ENCODE data around the gene ADAM15. TPM values are rescaled to one million over a fixed set of nuclear protein-coding genes. Genes with fewer than 3 reads are reported as not detected.

ADAM15 gene, protein sequence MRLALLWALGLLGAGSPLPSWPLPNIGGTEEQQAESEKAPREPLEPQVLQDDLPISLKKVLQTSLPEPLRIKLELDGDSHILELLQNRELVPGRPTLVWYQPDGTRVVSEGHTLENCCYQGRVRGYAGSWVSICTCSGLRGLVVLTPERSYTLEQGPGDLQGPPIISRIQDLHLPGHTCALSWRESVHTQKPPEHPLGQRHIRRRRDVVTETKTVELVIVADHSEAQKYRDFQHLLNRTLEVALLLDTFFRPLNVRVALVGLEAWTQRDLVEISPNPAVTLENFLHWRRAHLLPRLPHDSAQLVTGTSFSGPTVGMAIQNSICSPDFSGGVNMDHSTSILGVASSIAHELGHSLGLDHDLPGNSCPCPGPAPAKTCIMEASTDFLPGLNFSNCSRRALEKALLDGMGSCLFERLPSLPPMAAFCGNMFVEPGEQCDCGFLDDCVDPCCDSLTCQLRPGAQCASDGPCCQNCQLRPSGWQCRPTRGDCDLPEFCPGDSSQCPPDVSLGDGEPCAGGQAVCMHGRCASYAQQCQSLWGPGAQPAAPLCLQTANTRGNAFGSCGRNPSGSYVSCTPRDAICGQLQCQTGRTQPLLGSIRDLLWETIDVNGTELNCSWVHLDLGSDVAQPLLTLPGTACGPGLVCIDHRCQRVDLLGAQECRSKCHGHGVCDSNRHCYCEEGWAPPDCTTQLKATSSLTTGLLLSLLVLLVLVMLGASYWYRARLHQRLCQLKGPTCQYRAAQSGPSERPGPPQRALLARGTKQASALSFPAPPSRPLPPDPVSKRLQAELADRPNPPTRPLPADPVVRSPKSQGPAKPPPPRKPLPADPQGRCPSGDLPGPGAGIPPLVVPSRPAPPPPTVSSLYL
- total RNA-seq, result 60.1 TPM

DNA sequence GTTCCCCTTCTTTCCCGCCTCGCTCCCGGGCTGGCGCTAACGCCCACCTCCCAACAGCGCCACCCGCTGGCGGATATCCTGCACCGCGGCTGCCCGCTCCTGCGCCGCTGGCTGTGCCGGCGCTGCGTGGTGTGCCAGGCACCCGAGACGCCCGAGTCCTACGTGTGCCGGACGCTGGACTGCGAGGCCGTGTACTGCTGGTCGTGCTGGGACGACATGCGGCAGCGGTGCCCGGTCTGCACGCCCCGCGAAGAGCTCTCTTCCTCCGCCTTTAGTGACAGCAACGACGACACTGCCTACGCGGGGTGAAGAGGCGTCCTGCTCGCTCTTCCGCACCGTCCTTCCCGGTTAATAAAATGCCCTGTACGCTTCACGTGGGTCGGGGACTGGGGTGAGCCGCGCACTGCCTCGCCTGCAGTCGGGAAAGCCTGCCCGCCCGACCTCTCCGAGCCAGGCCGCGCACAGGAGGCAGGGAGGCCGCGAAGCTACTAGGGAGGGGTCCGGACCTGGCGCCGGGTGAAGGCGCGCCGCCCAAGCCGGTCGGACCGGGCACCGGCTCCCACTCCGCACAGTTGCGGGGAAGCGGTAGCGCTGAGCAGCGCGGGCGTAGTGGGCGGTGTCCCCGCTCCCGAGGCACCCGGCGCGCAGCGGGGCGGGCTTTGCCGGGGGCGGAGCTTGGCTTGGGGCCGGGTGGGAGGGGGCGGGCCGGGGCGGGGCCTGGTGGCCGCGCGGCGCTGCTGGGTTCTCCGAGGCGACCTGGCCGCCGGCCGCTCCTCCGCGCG lies at the start of gene ADAM15:
Gene ADAM15, plus strand, starts transcription at position 757 of the 782 bp plus-strand sequence. CDS start 71 bp downstream, outside the sequence.
- DNase-seq (ENCODE audit: low read depth in 2 of 3, low spot score in 2 of 3), result peak; percentile 60 to 69 (median 68)

DNA sequence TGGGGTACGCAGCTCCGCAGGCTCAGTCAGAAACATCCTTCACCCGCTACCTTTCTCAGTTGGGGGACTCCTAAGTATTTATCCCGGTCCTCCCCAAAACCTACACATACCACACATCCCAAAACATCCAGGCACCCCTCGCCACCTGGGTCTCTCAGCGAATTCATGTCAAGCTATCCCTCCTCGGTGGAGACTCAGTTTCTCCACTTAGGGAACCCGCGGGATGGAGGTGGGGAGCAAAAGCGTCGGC lies 49.8 kb upstream of the ADAM15 start:
- DNase-seq (ENCODE audit: low read depth in 2 of 3, low spot score in 2 of 3), result no peak

DNA sequence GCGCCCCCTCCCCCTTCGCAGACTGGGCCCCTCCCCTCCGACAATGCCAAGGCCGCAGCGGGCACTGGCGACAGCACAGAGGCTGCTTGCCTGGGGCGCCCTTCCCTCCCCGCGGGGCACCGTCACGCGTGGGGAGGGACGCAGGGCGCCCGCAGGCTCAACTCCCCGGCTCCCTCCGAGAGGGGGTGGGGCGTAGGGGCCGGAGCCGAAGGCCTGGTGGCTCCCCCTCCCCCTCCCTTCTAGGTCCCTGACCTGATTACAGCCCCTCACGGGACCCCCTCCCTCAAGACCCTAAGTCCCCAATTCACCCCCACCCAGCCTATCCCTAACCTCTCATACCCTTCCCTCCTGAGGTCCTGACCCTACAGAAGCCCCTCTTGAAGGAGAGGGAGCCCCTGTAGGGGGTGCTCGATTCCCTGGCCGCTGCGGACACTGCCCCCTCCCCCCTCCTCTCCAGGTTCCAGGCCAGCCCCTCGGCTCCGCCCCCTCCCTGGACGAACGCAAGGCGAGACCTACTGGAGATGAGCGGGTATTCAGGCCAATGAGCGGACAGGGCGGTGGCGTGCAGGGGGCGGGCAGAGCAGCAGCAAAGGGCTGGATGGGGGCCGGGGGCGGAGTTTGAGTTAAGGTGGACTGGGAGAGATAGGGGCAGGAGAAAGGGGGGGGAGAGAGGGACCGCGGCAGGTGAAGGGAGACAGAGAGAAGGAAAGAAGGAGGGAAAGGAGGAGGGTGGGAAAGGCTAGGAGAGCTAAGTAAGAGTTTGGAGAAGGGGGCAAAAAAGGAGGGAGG lies 49.2 kb upstream of the ADAM15 start:
- peak; percentile 81 to 99 (median 98) for DNase-seq (ENCODE audit: low read depth in 2 of 3, low spot score in 2 of 3)

DNA sequence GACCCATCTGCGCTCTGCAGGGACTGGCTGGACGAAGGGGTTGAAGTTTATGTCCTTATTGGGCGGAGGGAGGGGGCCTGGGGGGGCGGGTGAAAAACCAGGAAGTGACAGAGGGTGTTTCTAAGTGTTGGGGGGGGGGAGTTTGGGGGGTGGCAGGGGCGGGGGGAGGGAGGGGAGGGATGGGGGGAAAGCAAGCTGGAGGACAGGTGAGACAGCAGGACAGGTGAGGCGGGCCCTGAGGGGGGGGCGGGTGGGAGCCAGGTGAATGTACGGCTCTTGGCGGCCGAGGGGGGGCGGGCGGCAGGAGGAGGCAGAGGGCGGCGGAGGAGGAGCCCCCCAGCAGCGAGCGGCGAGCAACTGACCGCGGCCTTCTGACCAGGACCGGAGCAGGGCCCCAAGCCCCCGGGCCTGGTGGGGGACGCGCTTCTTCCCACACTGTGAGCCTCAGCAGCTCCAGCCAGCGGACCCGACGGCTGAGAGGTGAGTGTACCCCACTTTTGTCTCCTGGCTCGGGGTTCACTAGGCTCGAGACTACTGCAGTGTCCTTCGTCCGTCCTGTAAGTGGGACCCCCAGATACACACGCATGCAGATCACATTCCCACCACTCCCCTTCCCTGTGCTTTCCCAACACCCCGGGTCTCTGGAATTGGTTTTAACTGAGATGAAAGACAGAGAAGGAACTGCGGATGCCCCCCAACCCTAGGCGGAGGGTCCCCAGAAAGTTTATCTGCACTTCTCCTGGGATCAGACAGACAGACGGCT lies 48.5 kb upstream of the ADAM15 start, which contains the start of gene ZBTB7B:
Gene ZBTB7B, plus strand, starts transcription at position 339 of the 763 bp plus-strand sequence. CDS start 11,859 bp downstream, outside the sequence.
- DNase-seq (ENCODE audit: low read depth in 2 of 3, low spot score in 2 of 3), result no peak

DNA sequence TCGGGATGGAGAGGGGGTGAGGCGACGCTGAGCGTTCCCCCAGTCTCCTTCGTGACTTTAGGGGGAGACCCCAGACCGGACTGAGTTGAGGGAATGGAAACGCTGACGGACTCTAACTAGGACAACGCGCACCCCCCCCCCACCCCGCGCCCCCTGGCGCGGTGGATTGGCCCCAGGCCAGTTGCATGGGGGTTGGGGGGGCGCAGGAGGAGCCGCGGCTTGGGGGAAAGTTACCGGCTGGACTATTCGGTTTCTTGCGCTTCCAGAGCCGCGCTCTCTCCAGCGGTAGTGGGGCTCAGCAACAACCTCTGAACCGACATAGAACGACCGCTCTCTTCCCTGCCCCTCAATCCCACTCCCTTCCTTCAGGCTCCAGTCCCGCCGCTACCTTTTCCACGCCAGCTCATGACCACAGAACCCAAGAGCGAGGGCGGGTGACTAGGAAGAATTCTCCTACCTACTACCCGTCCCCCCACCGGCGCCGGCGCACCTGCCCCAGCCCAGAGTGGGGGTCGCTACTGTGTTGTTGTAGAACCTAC lies 47.8 kb upstream of the ADAM15 start:
- no peak for DNase-seq (ENCODE audit: low read depth in 2 of 3, low spot score in 2 of 3)

DNA sequence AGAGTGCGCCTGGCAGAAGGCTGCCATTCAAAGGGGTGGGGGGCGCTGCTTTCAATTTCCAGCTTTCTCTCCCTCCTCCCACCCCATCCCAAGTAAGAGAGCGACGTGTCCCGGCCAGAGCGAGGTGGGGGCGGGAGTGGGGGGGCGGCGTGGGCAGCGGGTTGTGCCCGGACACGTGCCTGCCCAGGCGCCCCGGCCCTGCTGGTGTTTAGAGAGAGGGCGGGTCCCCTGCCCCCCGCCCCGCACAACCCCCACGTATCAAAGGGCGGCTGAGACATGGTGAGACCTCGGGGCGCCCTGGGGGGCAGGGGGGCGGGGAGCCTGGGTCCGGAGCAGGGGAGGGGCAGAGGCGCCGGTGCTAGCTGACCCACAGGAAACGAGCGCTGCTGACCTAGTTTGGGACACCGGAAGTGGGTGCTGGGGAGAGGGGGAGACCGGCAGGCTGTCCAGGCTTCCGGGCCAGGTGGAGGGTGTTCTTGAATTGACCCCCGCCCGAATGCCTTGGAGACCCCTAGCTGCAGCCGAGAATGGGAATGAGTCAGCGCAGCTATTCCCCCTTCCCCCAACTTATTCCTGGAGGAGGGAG lies 47.3 kb upstream of the ADAM15 start:
- no peak for DNase-seq (ENCODE audit: low read depth in 2 of 3, low spot score in 2 of 3)

DNA sequence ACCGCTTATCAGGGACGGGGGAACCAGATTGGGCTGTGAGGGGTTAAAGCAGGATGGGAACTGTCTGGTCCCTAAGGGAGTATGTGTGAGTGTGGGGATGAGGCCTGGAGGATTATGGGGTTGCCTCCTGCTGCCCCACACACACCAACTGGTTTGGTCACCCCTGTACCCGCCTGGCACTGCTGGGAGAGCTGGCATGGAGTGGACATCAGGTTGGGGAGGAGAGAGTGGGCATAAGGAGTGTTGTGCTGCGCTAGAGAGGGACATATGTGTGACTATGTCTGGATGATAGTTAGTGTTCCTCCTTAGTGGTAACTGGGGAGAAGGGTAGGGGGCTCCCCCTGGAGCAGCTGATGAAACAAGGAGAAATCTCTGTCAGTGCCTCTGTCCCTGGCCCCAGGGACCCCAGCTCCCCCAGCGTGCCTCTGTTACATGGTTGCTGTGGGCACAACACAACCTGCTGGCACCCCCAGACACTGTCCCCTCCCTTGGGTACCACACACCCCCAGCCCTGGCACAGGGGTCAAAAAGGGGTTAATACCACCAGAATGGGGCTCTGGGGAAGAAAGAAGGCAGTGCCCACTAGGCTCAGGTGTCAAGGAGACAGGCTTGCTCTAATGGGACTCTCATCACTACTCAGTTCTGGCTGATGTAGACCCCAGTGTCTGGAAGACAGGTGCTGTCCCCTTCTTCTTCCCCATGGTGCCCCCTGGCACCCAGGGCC lies 46.6 kb upstream of the ADAM15 start:
- no peak for DNase-seq (ENCODE audit: low read depth in 2 of 3, low spot score in 2 of 3)

DNA sequence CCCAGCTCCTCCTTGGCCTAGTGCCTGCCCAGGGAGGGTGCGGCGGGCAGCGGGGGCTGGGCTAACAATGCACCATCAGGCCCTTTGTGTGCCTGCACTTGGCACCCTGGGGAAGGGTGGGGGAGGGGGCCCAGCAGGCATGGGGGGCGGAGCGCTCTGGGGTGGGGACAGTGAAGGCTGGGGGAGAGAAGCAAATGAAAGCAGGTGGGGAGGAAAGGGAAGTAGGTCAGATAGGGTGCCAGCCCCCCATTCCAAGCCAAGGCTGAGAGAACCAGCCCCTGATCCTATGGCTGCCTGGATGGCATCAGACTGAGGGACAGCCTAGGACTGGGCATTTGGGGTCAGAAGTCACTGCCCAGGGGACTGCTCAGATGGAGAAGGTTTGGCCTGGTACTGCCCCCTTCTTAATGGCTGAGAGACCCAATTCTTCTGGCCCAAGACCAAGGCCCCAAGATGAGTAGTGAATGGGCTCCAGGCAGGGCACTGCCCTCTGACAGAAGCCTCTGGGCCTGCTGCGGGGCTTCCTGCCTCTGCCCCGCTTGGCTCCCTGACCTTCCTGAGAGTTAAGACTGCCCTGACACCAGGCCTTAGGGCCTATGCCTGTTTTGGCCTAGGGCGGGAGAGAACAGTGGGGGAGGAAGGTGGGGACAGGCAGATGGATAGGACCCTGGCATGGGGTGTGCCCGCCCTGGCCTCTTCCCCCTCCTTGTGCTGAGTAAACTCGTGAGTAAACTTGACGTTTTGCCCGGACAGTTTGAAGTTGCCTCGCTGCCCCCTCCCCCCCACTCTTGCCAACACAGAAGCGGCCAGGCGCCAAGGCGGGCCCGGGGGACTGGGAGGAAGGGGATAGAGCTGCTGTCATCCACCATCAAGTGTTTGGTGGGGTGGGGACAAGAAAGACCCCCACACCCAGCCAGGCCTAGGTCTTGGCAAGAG lies 45.8 kb upstream of the ADAM15 start:
- DNase-seq (ENCODE audit: low read depth in 2 of 3, low spot score in 2 of 3), result no peak

DNA sequence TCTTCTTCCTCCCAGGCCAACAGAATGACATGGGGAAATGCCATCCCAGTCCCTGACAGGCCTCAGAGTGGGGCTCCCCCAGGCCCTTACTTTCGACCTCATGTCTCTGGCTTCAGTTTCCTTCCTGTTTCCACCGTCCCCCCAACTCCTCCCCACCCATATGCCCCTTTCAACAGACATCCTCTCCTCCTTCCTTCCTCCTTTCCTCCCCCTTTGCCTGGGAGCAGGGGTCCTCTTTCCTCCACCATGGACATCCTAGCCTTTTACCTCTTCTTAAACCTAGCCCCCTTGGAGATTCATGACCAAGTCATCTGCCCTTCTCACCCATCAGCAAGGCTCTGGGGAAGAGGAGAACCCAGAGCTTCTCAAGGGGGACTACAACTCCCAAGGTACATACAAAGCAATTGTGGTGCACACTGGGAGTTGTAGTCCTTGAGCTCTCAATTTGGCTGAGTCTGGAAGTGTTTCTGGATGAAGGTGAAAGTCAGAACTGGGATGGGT lies 44.5 kb upstream of the ADAM15 start:
- peak in 1 of 3 donors; percentile 61 for DNase-seq (ENCODE audit: low read depth in 2 of 3, low spot score in 2 of 3)

DNA sequence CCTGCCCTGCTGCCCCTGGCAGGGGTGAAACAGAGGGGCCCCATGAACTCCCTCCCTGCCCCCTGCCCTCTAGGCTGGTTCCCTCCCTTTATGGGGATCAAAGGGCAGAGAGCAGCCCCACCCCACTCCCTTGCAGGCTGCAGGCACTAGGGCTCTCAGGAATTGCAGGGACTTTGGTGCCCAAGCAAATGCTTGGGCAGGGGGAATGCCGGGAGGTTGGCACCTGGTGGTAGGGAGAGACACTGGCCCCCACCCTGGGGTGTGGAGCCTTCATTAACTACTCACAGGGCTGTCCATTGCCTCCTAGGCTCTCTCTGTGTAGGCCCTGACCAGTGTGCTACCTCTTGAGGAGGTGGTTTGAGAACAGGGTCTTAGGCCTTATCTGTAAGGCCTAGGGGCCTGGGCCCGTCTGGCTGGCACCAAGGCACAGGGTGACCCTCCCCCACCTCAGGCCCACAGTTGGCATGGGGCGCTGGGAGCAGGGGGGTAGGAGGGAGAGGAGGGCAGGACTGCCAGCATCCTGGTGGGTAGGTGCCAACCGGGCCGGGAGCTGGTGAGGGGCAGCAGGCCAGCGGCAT lies 43.8 kb upstream of the ADAM15 start:
- DNase-seq (ENCODE audit: low read depth in 2 of 3, low spot score in 2 of 3), result no peak

DNA sequence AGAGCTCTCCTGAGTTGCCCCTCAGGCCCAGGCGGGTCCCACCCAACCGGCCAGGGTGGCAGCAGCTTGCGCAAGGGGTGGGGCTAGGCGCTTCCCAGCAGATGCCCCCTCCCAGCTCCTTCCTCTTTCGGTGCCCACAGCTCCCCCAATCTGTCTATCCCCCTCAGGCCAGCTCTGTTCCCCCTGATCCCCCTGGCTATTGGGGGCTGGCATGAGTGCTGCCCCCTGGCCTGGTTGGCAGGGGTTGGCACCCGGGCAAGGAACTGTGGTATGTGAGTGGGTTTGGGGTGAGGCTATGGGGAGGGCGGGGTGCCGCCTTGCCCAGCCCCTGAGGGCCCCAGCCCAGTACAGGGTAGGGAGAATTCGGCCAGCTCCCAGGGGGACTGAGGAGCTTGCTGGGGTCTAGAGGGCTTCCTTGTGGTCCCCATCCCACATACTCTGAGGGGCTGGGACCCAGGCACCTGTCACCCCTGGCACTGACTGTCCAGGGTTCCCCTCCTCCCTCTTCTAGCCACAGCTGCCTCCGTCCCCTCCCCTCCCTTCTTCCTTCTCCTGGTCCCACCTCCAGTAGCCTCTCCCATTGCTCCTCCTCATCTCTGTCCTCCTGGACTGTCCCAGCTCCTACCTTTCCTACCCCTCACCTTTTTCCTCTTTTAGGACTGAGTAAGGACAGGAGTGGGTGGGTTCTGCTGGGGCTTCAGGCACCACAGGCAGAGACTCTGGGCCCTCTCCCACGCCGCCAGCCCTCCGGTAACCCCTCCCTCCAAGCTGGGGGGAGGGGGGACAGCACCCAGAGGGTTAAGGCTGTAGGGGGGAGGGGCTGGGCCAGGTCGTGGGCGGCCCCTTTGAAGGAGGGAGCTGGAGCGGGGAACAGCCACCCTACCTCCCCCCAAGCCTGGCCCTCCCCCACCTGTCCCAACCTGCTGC lies 42.8 kb upstream of the ADAM15 start:
- DNase-seq (ENCODE audit: low read depth in 2 of 3, low spot score in 2 of 3), result no peak

DNA sequence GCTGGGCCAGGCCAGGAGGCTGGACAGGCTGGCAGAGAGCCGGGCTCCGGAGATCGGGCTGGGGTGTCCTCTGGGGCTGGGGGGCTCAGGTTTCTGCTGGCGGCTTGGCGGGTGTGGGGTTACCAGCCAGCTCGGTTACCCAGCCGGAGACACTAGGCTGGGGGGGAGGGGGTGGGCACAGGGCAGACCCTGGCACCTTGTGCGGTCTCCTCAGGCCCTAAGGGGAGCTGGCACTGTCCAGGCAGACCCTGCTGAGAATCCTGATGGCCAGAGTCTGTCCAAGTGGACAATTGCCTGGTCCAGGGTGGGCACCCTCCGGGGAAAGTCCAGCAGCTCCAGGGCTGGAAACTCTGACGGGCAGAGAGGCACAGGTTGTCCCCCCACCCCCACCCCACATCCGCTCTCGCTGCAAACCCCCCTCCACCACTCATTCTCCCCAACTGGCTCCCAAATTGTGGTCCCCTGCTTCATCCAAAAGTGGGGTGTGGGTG lies 41.9 kb upstream of the ADAM15 start:
- no peak for DNase-seq (ENCODE audit: low read depth in 2 of 3, low spot score in 2 of 3)

DNA sequence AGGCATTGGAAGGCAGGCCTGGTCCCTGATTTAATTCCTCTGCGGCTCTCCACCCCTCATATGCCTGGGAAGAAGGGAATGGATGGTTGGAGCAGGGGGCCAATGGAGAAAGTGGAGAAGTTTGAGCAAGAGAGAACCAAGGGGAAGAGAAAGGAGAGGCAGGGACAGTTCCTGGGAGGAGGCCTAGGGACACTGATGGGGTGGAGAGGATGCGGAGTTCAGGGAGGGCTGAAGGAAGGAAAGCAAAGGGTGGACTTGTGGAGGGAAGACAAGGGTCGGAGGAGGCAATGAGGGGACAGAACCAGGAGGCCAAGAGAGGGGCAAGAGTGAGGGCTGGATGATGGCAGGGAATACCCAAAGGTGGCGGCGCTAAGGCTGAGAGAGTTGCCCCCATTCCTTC lies 41.4 kb upstream of the ADAM15 start:
- DNase-seq (ENCODE audit: low read depth in 2 of 3, low spot score in 2 of 3), result no peak

DNA sequence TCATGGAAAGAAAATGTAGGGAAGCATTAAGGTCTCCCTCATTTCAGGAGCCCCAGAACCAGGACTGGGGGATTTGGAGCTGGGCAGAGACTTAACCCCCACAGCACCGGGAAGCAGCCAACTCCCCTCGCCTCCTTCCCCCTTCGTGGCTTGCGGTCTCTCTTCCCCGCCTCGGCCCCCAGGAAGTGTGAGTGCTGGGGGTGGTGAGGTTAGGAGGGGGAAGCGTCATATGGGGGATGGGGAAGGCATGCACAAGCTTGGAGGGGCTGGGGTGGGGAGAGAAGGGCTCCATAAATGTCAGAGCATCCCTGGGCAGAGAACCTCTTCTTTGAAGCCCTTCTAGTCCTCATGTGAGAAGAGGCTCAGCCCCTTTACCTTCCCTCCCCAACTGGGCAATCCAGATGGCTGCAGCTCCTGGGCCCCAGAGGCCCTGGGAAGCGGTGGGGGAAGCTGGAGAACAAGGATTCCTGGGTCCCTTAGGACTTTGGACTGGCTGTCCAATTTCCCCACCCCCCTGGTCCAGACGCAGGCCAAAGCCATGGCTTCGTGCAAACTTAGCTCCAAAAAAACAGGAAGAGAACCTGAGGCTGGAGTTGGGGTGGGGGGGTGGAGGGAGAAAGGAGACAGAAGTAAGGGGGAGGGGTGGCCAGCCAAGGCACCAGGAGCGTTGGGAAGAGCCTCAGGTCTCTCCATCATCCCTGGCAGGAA lies 40.8 kb upstream of the ADAM15 start:
- DNase-seq (ENCODE audit: low read depth in 2 of 3, low spot score in 2 of 3), result no peak

DNA sequence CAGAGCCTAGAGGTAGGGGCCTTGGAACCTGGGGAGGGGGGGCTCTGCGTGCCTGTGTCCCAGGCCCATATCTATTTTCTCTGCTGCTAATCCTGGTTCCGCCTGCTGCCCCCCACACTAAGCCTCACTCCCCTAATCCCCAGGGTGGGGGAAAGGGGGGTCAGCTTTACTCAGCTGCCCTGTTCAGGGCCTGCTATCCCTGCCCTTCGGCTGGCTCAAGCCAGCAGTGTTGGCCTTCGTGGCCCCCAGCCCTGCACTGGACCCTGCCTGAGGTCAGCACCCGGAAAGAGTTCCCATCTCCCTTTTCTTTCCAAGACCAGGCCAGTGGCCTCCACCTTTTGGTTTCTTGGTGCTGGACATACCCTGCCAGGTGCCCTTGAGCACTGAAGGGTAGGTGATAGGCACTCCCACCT lies 40.1 kb upstream of the ADAM15 start:
- DNase-seq (ENCODE audit: low read depth in 2 of 3, low spot score in 2 of 3), result no peak

All from hematopoietic multipotent progenitor cell (in vitro differentiated cells).